ENCODE results near the gene TRIOBP.

Gene TRIOBP

DNA sequence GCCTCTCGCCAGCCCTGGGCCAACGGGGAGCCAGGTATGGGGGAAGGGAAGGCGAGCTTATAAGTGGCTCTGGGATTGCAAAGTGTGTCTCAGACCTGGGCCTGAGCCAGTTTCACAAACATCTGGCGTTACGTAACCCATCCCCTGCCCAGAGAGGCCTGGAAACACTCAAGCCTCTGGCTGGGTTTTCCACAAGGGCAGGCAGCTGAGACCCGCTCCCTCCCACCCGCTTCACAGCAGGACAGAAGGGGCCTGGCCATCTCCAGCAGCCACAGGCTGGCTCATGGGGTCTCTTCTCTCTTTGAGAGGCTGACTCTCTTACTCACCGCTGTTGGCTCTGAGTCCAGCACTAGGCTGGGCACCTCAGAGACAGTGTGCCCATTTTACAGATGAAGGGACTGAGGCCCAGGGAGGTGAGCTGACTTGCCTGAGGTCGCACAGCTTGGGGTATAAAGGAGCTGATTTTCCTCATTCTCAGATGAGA lies 44.5 kb downstream of the TRIOBP start:
- TF ChIP-seq, protein P1, sequence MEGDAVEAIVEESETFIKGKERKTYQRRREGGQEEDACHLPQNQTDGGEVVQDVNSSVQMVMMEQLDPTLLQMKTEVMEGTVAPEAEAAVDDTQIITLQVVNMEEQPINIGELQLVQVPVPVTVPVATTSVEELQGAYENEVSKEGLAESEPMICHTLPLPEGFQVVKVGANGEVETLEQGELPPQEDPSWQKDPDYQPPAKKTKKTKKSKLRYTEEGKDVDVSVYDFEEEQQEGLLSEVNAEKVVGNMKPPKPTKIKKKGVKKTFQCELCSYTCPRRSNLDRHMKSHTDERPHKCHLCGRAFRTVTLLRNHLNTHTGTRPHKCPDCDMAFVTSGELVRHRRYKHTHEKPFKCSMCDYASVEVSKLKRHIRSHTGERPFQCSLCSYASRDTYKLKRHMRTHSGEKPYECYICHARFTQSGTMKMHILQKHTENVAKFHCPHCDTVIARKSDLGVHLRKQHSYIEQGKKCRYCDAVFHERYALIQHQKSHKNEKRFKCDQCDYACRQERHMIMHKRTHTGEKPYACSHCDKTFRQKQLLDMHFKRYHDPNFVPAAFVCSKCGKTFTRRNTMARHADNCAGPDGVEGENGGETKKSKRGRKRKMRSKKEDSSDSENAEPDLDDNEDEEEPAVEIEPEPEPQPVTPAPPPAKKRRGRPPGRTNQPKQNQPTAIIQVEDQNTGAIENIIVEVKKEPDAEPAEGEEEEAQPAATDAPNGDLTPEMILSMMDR (IDR thresholded peaks at IDR 0.05; ENCODE audit: low read depth, low read length, missing control alignments), result no peak
- DNase-seq (ENCODE audit: extremely low read depth, low read depth), result peak; percentile 97
- H3K4me3 ChIP-seq (replicated peaks; ENCODE audit: low read depth, low read length), result no peak overlapping the region

DNA sequence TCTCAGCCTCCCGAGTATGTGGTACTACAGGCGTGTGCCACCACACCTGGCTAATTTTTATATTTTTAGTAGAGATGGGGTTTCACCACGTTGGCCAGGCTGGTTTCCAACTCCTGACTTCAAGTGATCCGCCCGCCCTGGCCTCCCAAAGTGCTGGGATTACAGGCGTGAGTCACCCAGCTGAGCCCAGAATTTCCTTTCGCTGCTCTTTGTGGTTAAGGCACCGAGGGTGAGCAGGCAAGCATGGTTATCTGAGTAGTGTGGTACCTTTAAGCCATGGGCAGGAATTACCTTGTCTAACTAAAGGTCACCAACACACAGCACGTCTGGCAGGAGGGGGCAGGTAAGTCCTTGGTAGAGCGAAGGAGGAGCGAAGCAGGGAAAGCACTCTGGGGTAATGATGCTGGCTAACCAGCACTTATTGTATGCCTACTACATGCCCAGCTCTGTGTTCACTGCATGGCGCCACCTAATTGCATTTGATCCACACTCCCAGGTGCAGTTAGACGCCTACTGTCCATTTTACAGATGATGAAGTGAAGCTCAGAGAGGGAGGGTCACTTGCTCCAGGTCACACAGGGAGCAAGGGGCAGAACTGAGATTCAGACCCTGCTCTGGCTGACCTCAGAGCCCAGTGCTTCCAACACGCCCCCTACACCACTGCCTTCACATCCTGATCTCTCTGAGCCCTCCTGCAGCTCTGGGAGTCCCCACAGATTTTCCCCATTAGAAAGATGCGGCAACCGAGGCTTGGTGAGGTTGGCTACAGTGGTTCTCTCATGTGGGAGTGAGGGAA lies 45.7 kb downstream of the TRIOBP start:
- TF ChIP-seq, protein P1 (IDR thresholded peaks at IDR 0.05; ENCODE audit: low read depth, low read length, missing control alignments), result no peak
- no peak for DNase-seq (ENCODE audit: extremely low read depth, low read depth)
- H3K4me3 ChIP-seq (replicated peaks; ENCODE audit: low read depth, low read length), result no peak overlapping the region

DNA sequence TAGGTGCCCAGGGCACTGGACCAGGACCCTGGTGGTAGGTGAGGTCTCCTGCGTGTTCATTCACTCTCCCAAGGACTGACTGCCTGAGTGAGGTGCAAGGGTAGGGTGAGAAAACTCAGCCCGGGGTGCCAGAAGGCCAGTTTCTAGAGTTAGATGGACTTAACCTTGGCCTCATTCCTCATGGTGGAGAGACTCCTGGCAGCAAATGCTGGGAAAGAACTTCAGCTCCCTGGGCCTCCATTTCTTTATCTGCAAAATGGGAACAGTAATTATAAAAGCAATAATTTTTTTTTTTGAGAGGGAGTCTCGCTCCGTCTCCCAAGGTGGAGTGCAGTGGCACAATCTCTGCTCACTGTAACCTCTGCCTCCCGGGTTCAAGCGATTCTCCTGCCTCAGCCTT lies 47.7 kb downstream of the TRIOBP start:
- H3K4me3 ChIP-seq (replicated peaks; ENCODE audit: low read depth, low read length), result no peak overlapping the region
- TF ChIP-seq, protein P1 (IDR thresholded peaks at IDR 0.05; ENCODE audit: low read depth, low read length, missing control alignments), result no peak

DNA sequence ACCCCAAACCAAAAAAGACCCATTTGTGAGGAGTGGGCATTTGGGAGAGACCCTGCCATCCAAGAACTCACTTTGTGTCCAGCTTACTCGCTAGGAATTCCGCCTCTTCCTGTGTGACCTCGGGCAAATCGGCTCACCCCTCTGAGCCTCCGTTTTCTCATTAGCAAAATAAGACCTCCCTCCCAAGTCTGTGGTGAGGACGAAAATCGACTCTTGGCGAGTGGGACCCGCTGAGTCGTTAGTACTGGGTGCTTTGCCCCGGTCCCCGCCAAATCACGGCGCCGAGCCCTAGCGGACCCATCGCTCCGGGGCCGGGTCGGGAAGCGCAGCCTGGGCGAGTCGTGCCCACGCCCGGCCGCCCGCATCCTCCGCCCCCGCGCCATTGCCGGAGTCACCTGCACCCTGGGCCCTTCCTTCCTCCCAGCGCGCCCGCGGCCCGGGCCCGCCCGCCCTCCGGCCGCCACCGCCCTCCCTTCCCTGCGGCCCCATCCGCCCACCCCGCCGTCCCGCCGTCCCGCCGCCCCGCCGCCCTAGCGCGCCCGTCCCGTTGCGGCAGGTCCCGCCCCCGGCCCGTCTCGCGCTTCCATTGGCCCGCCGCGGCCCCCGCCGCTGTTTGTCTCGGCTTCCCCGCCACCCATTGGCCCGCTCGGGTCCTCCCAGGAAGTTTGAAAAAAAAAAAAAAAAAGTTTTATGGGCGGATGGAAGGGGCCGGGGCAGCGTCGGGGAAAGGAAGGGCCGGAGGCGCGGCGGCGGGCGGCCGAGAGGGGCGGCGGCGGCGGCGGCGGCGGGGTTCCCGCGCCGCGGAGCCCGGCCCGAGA lies 48.9 kb downstream of the TRIOBP start:
- TF ChIP-seq, protein P1 (IDR thresholded peaks at IDR 0.05; ENCODE audit: low read depth, low read length, missing control alignments), result no peak
- peak overlapping the region; percentile 93 for H3K4me3 ChIP-seq (replicated peaks; ENCODE audit: low read depth, low read length)
- DNase-seq (ENCODE audit: extremely low read depth, low read depth), result no peak

More for the DNA sequence above, 47.7 kb downstream of the TRIOBP start:
- DNase-seq (ENCODE audit: extremely low read depth, low read depth), result no peak

DNA sequence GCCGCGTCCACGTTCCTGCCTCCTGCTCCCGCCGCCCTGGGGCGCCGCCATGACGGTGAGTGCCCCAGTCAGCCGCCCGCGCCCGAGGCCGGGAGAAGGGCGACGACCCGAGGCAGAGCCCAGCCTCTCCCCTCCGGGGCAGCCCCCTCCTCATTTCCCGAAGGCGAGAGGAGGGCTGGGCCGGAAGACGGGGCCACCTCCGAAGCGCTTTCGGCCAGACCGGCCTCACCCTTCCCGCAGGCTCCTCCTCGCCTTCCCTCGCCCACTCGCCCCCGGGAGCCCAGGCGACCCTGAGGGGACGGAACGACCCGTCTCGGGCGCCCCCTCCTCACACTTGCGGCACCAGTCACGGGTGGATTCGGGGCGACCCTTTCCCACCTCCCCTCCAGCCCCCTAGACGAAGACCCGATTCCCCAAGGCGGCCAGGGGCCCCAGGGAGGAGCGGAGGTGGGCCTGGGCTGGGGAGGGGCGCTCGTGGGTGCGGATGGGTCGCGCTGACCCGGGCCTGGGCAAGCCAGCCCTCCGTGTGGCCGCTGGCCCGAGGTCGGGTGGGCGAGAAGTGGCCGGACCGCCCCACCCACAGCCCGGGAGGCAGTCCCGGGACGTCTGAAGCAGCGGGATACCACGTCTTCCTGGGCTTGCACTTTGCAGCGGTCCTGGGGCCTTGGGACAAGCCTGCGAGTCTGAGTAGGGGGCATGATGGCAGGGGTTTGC lies 49.7 kb downstream of the TRIOBP start:
- TF ChIP-seq, protein P1 (IDR thresholded peaks at IDR 0.05; ENCODE audit: low read depth, low read length, missing control alignments), result no peak
- DNase-seq (ENCODE audit: extremely low read depth, low read depth), result no peak
- H3K4me3 ChIP-seq (replicated peaks; ENCODE audit: low read depth, low read length), result peak overlapping the region; percentile 93

DNA sequence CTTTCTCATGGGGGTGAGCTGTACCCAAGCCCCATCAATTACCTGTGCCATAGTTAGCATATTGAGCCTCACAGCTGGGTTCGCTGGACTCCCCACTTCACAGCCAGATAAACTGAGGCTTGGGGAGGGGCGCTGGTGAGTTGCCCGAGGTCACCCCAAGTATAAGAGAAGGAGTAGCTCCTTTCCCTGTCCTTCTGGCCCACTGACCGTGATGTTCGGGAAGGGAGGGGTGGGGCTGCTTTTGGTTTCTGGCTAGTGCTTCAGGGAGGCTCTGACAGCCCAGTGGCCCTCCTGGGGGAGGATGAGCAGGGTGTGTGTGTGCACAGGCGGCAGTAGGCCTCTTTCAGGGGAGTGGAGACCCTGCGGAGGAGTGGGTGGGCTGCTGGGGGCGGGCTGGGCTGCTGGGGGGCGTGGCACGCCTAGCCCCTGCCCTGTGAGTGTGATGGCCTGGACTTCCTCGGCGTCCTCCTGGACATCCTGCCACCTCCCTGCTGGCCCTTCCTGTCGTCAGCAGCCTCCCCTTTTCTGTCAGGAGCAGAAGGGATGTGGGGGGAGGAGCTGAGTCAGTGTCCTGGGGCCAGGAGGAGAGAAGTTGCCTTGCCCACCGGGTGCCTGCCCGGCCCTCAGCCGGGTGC lies 50.3 kb downstream of the TRIOBP start:
- H3K4me3 ChIP-seq (replicated peaks; ENCODE audit: low read depth, low read length), result peak overlapping the region; percentile 93
- DNase-seq (ENCODE audit: extremely low read depth, low read depth), result no peak
- TF ChIP-seq, protein P1 (IDR thresholded peaks at IDR 0.05; ENCODE audit: low read depth, low read length, missing control alignments), result no peak

All from HFF-Myc (cell line).